Endothelial cell of umbilical vein (primary cell): ENCODE results near the gene TMEM267.

Experiments
- CTCF ChIP-seq, 2 donors: IDR thresholded peaks; 1 replicate in 1 of 2; 2 replicates in 1 of 2; pipeline ENCODE4 v1.5.1; 2011; ENCODE audit warnings: low read length in 2 of 2, mild to moderate bottlenecking in 2 of 2, moderate library complexity in 2 of 2, control low read depth in 1 of 2, inconsistent platforms in 1 of 2, low read depth in 1 of 2; ENCODE audit not compliant: insufficient read depth in 1 of 2; ENCODE audit errors: extremely low read depth in 1 of 2
- EZH2 ChIP-seq: IDR thresholded peaks from 2 replicates; pipeline ENCODE4 v1.6.1; 2012; ENCODE audit warnings: borderline replicate concordance, low read depth, mild to moderate bottlenecking, moderate library complexity, low read length, inconsistent platforms; ENCODE audit not compliant: severe bottlenecking
- GATA2 ChIP-seq: IDR thresholded peaks from 2 replicates; pipeline ENCODE4 v1.7.0; 2011; ENCODE audit warnings: low read depth, mild to moderate bottlenecking, moderate library complexity, mixed read lengths, low read length; ENCODE audit not compliant: insufficient read length, insufficient read depth
- MAX ChIP-seq: IDR thresholded peaks from 2 replicates; pipeline ENCODE4 v1.6.1; 2011; ENCODE audit not compliant: insufficient read depth, insufficient read length
- MYC ChIP-seq: IDR thresholded peaks from one replicate; pipeline ENCODE4 v1.6.1; 2011; ENCODE audit warnings: mild to moderate bottlenecking, low read depth, low read length
- POLR2A ChIP-seq: IDR thresholded peaks from 2 replicates; pipeline ENCODE4 v1.6.1; 2012; ENCODE audit warnings: low read depth, mild to moderate bottlenecking, control low read depth, low read length
- POLR2AphosphoS5 ChIP-seq: IDR thresholded peaks from 2 replicates; pipeline ENCODE4 v1.6.1; 2012; ENCODE audit warnings: low read depth, mild to moderate bottlenecking, control low read depth, low read length, moderate library complexity; ENCODE audit not compliant: insufficient read depth

DNA sequence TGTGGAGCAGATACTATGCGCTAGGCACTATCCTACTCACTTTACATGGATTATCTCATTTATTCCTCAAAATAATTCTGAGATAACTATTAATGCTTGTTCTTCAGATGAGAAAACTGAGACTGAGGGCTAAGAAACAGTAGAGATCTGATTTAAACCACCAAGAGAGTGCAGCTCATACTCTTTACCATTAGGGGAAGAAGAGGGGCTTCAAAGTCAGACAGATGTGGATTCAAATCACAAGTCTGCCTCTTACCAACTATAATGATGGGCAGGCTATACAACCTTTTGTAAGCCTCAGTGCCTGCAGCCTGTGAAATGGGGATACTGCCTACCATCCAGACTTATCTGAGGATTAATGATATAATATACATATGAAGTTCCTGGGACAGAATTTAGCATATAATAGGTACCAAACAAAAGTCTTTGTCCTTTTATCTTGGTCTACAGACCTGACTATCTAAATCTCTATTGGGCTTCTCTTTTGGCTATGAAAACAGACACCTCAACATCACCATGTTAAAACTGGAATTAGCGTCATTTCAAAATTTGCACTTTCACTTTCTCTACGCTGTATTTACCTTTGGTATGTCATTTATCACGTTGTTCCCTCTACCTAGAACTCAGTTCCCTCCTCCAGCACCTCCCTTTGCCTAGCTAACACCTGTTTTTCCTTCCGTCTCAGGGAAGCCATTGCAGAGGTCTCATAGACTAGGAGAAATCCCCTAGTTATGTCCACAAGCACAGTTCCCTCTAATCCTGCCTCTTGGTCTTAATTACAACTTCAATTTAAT lies 13.8 kb upstream of the TMEM267 start:
- no peak for TF ChIP-seq POLR2A
- TF ChIP-seq CTCF (IDR thresholded peaks at IDR 0.05; ENCODE audit: extremely low read depth in 1 of 2, insufficient read depth in 1 of 2, low read depth in 1 of 2, low read length in 2 of 2), result no peak
- TF ChIP-seq EZH2, result no peak
- TF ChIP-seq POLR2AphosphoS5, result no peak
- no peak for TF ChIP-seq MYC
- no peak for TF ChIP-seq MAX
- TF ChIP-seq GATA2, result no peak
